Neuronal stem cell (in vitro differentiated cells): Measurements from ENCODE around the gene RGS8.
A peak's percentile ranks its signal among the peaks of the same experiment; 100 is the strongest.

ENCODE experiments used
- DNase-seq: peaks from one replicate; pipeline ENCODE4 v3.0.0-alpha.2; 2013; ENCODE audit warnings: low spot score
- H2AFZ ChIP-seq: one replicate; pipeline ENCODE4 v1.6.1; 2013; ENCODE audit warnings: mild to moderate bottlenecking, low read length, inconsistent platforms
- H2AK5ac ChIP-seq: 2 replicates; pipeline ENCODE4 v1.6.1; 2013; ENCODE audit warnings: low read depth, mild to moderate bottlenecking, inconsistent platforms, low read length, moderate library complexity, mixed read lengths
- H2BK120ac ChIP-seq: 2 replicates; pipeline ENCODE4 v1.6.1; 2013; ENCODE audit warnings: low read depth, mild to moderate bottlenecking, inconsistent platforms, low read length, moderate library complexity, mixed read lengths
- H2BK12ac ChIP-seq: one replicate; pipeline ENCODE4 v1.6.1; 2013; ENCODE audit warnings: low read length, inconsistent platforms
- H2BK15ac ChIP-seq: 2 replicates; pipeline ENCODE4 v1.6.1; 2013; ENCODE audit warnings: mild to moderate bottlenecking, low read length, inconsistent platforms, mixed read lengths
- H2BK5ac ChIP-seq: one replicate; pipeline ENCODE4 v1.6.1; 2013; ENCODE audit warnings: inconsistent platforms, mild to moderate bottlenecking, low read length, moderate library complexity
- H3K14ac ChIP-seq: one replicate; pipeline ENCODE4 v1.6.1; 2013; ENCODE audit warnings: low read length, inconsistent platforms
- H3K18ac ChIP-seq: 2 replicates; pipeline ENCODE4 v1.6.1; 2013; ENCODE audit warnings: low read length, inconsistent platforms
- H3K23ac ChIP-seq: 2 replicates; pipeline ENCODE4 v1.6.1; 2013; ENCODE audit warnings: low read depth, mild to moderate bottlenecking, mixed read lengths, low read length, inconsistent platforms; ENCODE audit not compliant: poor library complexity
- H3K27ac ChIP-seq: replicated peaks from 3 replicates; pipeline ENCODE4 v1.5.1; 2013; ENCODE audit warnings: low read length, inconsistent platforms
- H3K27me3 ChIP-seq, 3 experiments: 2 replicates each; pipeline ENCODE4 v1.6.1; 2013; ENCODE audit warnings: low read length in 3 of 3, mild to moderate bottlenecking in 2 of 3, inconsistent platforms in 1 of 3, low read depth in 1 of 3, mixed read lengths in 1 of 3, moderate library complexity in 1 of 3; ENCODE audit not compliant: control insufficient read depth in 3 of 3, insufficient read depth in 3 of 3
- H3K36me3 ChIP-seq, 2 donors: replicated peaks in 1 of 2; 2 replicates each; pipeline ENCODE4 v1.6.1; 2013; ENCODE audit warnings: low read length in 2 of 2; ENCODE audit not compliant: control insufficient read depth in 2 of 2, insufficient read depth in 2 of 2
- H3K4ac ChIP-seq: 2 replicates; pipeline ENCODE4 v1.6.1; 2013; ENCODE audit warnings: inconsistent platforms, mild to moderate bottlenecking, low read length, moderate library complexity
- H3K4me1 ChIP-seq, 2 donors: 1 replicate in 1 of 2; 2 replicates in 1 of 2; pipeline ENCODE4 v1.6.1; 2013; ENCODE audit warnings: low read length in 2 of 2, low read depth in 1 of 2; ENCODE audit not compliant: control insufficient read depth in 2 of 2, insufficient read depth in 1 of 2
- H3K4me2 ChIP-seq: one replicate; pipeline ENCODE4 v1.6.1; 2013; ENCODE audit warnings: mild to moderate bottlenecking, low read length, inconsistent platforms; ENCODE audit not compliant: insufficient read depth, poor library complexity, severe bottlenecking
- H3K4me3 ChIP-seq, 2 donors: 2 replicates each; pipeline ENCODE4 v1.5.1; 2013; ENCODE audit warnings: low read length in 2 of 2, mild to moderate bottlenecking in 2 of 2, inconsistent platforms in 1 of 2, moderate library complexity in 1 of 2
- H3K79me1 ChIP-seq: one replicate; pipeline ENCODE4 v1.6.1; 2013; ENCODE audit warnings: low read depth, mild to moderate bottlenecking, inconsistent platforms, low read length, moderate library complexity
- H3K9ac ChIP-seq: one replicate; pipeline ENCODE4 v1.6.1; 2013; ENCODE audit warnings: mild to moderate bottlenecking, low read depth, low read length, inconsistent platforms; ENCODE audit not compliant: poor library complexity
- H3K9me3 ChIP-seq, 2 donors: replicated peaks in 1 of 2; 2 replicates each; pipeline versions ENCODE3 to v1.6.1; 2013; ENCODE audit warnings: low read length in 2 of 2, mild to moderate bottlenecking in 2 of 2, inconsistent platforms in 1 of 2, low read depth in 1 of 2, mixed read lengths in 1 of 2, moderate library complexity in 1 of 2; ENCODE audit not compliant: control insufficient read depth in 2 of 2, insufficient read depth in 1 of 2
- H4K8ac ChIP-seq: one replicate; pipeline ENCODE4 v1.6.1; 2013; ENCODE audit warnings: low read depth, mild to moderate bottlenecking, inconsistent platforms, low read length, moderate library complexity
- H4K91ac ChIP-seq: one replicate; pipeline ENCODE4 v1.6.1; 2013; ENCODE audit warnings: low read length, low read depth, mild to moderate bottlenecking, inconsistent platforms; ENCODE audit not compliant: poor library complexity
- WGBS, 2 donors: extraction: QIAGEN DNeasy Blood & Tissue Kit; methylation state at CpG; one replicate each; pipeline ENCODE4 v1.1.7; 2013; ENCODE audit warnings: missing lambda C conversion rate in 2 of 2, mixed read lengths in 1 of 2; ENCODE audit not compliant: insufficient read length in 2 of 2, insufficient replicate concordance in 1 of 2; ENCODE audit errors: extremely low coverage in 2 of 2; 5-methylcytosine and 5-hydroxymethylcytosine counted together

The RGS8 gene

GRCh38 chr1:182642461-182642860, 41.9 kb downstream of the RGS8 start:
- Histone ChIP-seq H3K27ac (no peak overlapping the region), H4K8ac (no peak overlapping the region), H3K4ac (no peak overlapping the region), H2AFZ (no peak overlapping the region), H3K9ac (no peak overlapping the region), H2BK5ac (no peak overlapping the region), H3K9me3 (no peaks in the 10 kb centered on the region), H3K23ac (no peak overlapping the region), H4K91ac (no peak overlapping the region), H2BK15ac (no peak overlapping the region), H3K4me3 (no peak overlapping the region), H3K18ac (peak overlapping the region; percentile 20), H3K4me1 (peaks cover 0 to 2% of the 10 kb centered on the region in 2 donors), H2AK5ac (no peak overlapping the region), H2BK120ac (no peak overlapping the region), H3K36me3 (no peaks in the 10 kb centered on the region), H2BK12ac (no peak overlapping the region), H3K4me2 (no peak overlapping the region), H3K79me1 (no peaks in the 10 kb centered on the region), H3K14ac (no peak overlapping the region), H3K27me3 (no peaks in the 10 kb centered on the region)
- no peak for DNase-seq
- no CpG with 5 or more reads among the region's 8 CpGs for WGBS, 2 donors

GRCh38 chr1:182641561-182641960, 42.8 kb downstream of the RGS8 start:
- Histone ChIP-seq H3K27ac (no peak overlapping the region), H2BK12ac (no peak overlapping the region), H3K18ac (peak overlapping the region; percentile 24), H3K9ac (no peak overlapping the region), H2BK5ac (no peak overlapping the region), H3K4me2 (no peak overlapping the region), H3K4ac (no peak overlapping the region), H3K27me3 (no peaks in the 10 kb centered on the region), H3K23ac (no peak overlapping the region), H3K9me3 (no peaks in the 10 kb centered on the region), H2AK5ac (no peak overlapping the region), H4K91ac (no peak overlapping the region), H4K8ac (no peak overlapping the region), H2BK15ac (no peak overlapping the region), H3K79me1 (no peaks in the 10 kb centered on the region), H3K36me3 (no peaks in the 10 kb centered on the region), H3K14ac (no peak overlapping the region), H2AFZ (no peak overlapping the region), H3K4me1 (peaks cover 0 to 5% of the 10 kb centered on the region in 2 donors), H2BK120ac (no peak overlapping the region), H3K4me3 (no peak overlapping the region)
- WGBS, 2 donors, result no CpG with 5 or more reads among the region's 5 CpGs
- DNase-seq, result no peak

- Histone ChIP-seq H3K14ac (no peak overlapping the region), H3K27me3 (no peaks in the 10 kb centered on the region), H2AFZ (no peak overlapping the region), H3K27ac (no peak overlapping the region), H3K79me1 (no peaks in the 10 kb centered on the region), H2BK5ac (no peak overlapping the region), H2BK15ac (peak overlapping the region; percentile 50), H3K4me2 (no peak overlapping the region), H3K18ac (no peak overlapping the region), H4K8ac (no peak overlapping the region), H3K23ac (no peak overlapping the region), H2AK5ac (no peak overlapping the region), H4K91ac (no peak overlapping the region), H3K4me3 (no peak overlapping the region), H3K4ac (no peak overlapping the region), H3K4me1 (peaks cover 9 to 12% of the 10 kb centered on the region in 2 donors), H2BK120ac (no peak overlapping the region), H3K9ac (no peak overlapping the region), H3K9me3 (no peaks in the 10 kb centered on the region), H2BK12ac (no peak overlapping the region), H3K36me3 (no peaks in the 10 kb centered on the region)
- DNase-seq, result no peak
- no CpG with 5 or more reads among the region's 1 CpG for WGBS, 2 donors
Observed at GRCh38 chr1:182639330-182639729, 45.1 kb downstream of the RGS8 start.

GRCh38 chr1:182637769-182638168, 46.6 kb downstream of the RGS8 start:
- H2BK5ac ChIP-seq, result no peak overlapping the region
- H3K4me3 ChIP-seq, result no peak overlapping the region
- H3K23ac ChIP-seq, result no peak overlapping the region
- no peak overlapping the region for H2BK120ac ChIP-seq
- no peak overlapping the region for H4K91ac ChIP-seq
- no CpG with 5 or more reads among the region's 5 CpGs for WGBS, 2 donors
- H3K36me3 ChIP-seq, result no peaks in the 10 kb centered on the region
- H3K4me1 ChIP-seq, result peaks cover 13 to 15% of the 10 kb centered on the region in 2 donors
- no peak overlapping the region for H2AK5ac ChIP-seq
- no peak overlapping the region for H3K14ac ChIP-seq
- H3K27ac ChIP-seq, result no peak overlapping the region
- no peak overlapping the region for H2AFZ ChIP-seq
- H2BK15ac ChIP-seq, result no peak overlapping the region
- DNase-seq, result no peak
- H4K8ac ChIP-seq, result no peak overlapping the region
- no peak overlapping the region for H3K4me2 ChIP-seq
- no peaks in the 10 kb centered on the region for H3K9me3 ChIP-seq
- no peak overlapping the region for H2BK12ac ChIP-seq
- no peaks in the 10 kb centered on the region for H3K79me1 ChIP-seq
- no peaks in the 10 kb centered on the region for H3K27me3 ChIP-seq
- H3K4ac ChIP-seq, result no peak overlapping the region
- no peak overlapping the region for H3K9ac ChIP-seq
- no peak overlapping the region for H3K18ac ChIP-seq
